Stimulated activated CD8-positive, alpha-beta memory T cell treated with anti-CD3 and anti-CD28 coated beads, Interleukin-15, amount 100 ng/mL, for 4 hours (primary cell): ENCODE data around the gene SSTR5.

Experiments used
- DNase-seq, 2 donors: peaks; one replicate each; pipeline ENCODE4 v3.0.0-alpha.2; 2020; ENCODE audit warnings: low read depth in 2 of 2

Gene SSTR5

DNA sequence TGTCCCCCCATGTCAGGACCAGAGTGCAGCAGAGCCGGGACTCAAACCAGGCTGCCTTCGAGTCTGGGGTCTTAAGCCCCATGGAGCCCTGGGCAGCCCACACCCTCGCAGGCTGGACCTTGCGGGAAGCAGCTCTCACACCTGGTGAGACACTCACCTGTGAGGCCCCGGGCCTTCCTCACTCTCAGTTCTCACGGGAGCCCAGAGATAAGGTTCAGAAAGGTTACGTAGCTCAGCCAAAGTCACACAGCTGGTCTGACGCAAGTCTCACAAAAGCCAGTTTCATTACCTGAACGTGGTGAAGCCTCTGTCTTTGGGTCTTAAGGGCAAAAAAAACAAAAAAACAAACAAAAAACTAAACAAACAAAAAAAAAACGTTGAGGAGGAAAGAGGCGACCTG, 32.8 kb upstream of the SSTR5 start:
- DNase-seq = no peak

DNA sequence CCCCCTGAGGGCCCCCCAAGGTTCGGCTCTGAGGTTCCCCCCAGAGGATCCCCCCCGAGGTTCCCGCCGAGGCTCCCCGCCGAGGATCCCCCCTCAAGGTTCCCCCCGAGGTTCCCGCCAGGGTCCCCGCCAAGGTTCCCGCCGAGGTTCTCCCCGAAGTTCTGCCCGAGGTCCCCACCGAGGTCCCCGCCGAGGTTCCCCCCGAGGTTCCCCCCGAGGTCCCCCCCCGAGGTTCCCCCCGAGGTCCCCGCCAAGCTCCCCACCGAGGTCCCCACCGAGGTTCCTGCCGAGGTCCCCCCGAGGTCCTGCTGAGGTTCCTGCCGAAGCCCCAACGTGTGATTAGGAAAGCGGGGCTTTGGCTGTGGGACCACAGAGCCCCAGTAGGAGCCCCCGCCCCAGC, 32.2 kb upstream of the SSTR5 start:
- no peak for DNase-seq

DNA sequence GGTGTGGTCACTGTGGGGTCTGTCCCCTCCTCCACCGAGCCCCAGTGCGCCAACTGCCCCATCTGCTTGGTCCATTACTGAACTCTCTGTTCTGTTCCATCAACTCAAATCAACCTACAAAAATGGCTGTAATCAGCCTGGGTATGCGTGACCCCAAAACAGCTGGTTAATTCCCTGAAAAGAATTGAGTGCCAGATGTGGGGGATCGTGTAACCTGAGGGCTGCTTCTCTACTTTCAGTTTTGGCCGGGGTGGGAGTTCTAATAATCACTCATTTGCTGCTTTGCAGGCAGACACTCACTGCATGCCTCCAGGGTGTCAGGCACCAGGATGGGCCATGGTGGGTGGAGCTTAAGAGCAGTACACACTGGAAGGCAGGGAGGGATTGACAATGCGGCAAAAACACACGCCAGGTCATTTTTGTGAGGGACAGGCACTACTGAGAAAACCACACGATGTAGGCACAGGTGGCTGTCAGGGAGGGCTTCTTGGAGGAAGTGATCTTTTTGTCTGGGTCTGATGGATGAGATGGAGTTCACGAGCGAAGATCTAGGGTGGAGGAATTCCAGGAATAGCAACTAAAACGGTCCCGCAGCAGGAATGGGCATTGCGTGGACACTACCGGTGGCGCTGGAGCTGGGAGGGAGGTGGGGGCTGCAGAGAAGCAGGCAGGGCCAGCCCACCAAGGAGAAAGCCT, 30.4 kb upstream of the SSTR5 start:
- DNase-seq = no peak

GRCh38 chr16:1042866-1043265, 29.7 kb upstream of the SSTR5 start:
- no peak for DNase-seq

DNA sequence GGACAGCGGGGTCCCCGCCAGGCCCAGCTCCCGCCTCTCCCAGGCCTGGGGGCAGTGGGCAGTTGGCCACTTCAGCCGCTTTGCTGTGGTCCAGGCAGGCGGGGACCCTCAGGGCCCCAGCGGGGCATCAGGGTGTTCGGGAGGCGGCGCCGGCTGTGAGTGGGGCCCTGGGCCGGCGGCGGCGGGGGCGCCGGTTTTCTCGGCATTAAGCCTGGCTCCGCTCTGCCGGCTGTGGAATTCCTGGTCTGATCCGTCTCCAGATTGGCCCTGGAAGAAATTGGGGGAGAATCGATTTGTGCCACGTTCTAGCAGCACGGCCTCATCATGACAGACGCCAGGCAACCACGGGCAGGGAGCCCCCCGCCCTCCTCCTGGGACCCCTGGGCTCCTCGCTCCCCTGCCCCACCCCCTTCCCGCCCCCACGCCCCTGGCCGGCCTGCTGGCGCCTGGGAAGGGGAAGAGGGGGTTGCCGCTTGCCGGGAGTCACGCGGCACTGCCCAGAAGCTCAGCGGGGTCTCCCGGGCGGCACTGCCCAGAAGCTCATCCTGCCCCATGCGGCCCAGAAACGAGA, 28.6 kb upstream of the SSTR5 start:
- no peak for DNase-seq

- DNase-seq = no peak
Measured at GRCh38 chr16:1044460-1045309, 27.9 kb upstream of the SSTR5 start.

DNA sequence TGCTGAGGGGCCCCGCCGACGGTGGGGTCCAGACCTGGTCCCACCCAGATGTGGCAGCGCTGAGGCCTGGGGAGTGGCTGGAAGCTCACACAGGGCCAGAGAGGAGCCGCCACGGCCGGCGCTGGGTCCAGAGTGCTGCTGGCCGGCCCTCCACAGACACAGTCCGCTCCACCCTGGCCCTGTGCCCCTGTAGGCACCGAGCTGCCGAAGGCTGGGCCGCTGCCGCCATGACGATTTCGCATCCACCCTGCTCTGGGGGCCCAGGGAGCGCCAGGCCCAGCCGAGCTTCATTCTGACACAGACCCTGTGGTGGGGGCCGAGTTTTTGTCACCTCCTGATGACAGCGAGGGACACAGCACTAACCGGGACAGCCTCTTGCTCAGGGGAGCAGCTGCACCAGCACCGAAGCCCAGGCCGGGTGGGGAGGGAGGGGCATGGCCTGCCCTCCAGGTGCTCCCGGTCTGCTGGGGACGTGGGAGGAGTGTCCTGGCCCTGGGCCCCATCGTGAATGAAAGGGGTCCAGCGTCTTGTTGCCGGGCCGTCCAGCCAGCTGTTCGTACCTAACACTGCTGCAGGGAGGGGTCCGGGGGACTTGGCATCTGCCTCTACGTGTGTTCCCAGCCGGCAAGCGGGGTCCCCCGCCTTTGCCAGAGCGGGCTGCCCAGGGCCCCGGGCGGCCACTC, 27.1 kb upstream of the SSTR5 start:
- no peak for DNase-seq

- no peak for DNase-seq
Measured at GRCh38 chr16:1045993-1046911, 26.3 kb upstream of the SSTR5 start.

GRCh38 chr16:1047123-1047522, 25.4 kb upstream of the SSTR5 start:
- no peak for DNase-seq

DNA sequence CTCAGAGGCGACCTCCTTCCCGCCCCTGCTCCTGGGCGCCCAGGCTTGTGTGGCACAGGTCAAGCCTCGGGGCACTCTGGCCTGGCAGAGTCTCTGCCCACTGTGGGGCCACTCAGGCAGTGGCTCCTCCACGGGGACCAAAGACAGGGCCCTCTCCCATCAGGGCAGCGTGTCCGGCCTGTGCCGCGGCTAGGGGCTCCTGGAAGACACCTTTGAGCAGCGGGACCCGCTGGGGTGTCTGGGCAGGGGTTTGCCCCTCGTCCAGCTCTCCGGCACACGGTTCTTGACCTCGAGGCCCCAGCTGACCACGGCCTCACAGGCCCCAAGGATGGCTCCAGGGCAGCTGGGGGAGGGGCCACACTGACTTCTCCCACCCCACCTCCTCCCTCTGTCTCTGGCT, 24.7 kb upstream of the SSTR5 start:
- DNase-seq = no peak

- no peak for DNase-seq
Measured at GRCh38 chr16:1048442-1049112, 24.0 kb upstream of the SSTR5 start.

GRCh38 chr16:1049113-1049975, 23.2 kb upstream of the SSTR5 start:
- no peak for DNase-seq

DNA sequence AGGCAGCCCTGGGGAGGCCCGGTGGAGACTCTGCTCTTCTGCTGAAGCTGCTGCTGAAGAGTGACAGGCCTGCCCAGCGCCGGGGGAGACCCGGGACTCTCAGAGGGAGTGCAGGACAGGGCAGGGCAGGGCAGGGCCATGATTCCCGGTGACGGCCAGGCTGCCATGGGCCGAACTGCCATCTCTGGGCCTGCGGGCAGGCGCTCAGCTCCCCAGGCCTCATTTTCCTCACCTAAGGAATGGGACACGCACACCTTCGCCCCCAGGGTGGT, 22.6 kb upstream of the SSTR5 start:
- DNase-seq = no peak

DNA sequence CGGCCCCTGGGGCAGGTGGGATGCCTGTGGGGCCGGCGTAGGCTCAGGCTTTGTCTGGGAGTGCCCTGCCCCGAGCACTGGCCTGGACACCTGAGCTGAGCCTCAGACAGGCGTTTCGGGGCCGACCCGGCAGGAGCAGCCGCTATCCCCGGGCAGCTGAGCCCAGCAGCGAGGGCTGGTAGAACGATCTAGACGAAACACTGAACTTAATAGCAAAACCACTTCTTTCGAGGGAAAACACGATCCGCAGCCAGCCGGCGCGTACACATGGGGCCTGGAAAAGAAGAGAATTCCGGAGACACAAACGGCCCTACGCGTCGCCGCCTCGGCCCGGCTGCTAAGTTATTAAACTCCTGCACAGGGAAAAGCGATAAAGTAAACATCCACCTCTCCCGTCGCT, 22.0 kb upstream of the SSTR5 start:
- no peak for DNase-seq

- no peak for DNase-seq
Measured at GRCh38 chr16:1050921-1051320, 21.6 kb upstream of the SSTR5 start.

- DNase-seq = no peak
Measured at GRCh38 chr16:1051446-1051845, 21.1 kb upstream of the SSTR5 start.

GRCh38 chr16:1052721-1053120, 19.8 kb upstream of the SSTR5 start:
- DNase-seq = no peak

DNA sequence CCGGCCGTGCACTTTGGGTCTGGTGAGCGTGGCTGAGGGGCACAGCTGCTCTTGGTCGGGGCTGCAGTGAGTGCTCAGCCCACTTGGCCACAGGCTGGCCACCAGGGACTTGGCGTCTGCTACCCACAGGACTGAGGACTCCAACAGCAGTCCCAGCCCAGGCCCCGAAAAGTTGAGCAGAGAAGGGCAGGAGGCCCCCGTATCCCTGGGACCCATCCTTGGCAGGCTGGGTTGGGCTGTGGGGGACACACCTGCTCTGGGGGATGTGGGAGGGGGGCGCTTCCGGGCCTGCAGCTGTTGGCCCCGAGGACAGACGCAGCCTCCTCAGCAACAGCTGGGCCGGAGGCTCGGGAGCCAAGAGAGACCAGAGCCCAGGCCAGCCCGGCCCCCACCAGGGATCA, 19.4 kb upstream of the SSTR5 start:
- no peak for DNase-seq

DNA sequence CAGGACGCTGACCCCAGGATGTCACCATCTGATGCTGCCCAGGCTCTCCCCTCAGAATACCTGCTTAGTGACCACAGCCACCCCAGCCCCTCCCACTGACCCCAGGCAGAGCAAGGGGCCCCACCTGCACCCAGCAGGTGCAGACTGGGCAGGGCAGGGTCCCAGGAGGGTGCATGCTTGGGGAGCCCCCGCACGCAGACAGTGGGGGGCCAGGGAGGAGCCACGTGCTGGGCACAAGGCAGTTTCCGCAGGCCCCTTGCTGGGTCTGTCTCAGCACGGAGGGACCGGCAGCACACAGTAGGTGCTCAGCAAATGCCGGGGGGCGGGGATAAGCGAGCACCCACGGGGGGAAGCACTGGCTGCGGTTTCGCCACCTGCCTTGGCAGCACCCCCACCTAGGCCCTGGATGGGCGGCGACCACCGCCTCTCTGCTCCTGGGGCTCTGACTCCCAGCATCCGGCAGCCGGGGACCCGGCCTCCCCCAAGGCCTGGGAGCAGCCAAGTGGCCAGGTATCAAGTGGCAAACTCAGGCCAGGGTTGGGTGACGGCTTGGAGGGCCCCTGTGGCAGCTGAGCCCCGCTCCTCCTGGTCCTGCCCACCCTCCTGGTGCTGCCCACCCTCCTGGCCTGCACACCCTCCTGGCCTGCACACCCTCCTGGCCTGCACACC, 18.7 kb upstream of the SSTR5 start:
- DNase-seq = no peak
